GM23338 (cell line): ENCODE results near the gene THSD4. TPM values are rescaled to one million over a fixed set of nuclear protein-coding genes. Genes with fewer than 3 reads are reported as not detected.

Experiments
- ATAC-seq: fragments of 200-7000 bp; cut with Tn5 transposase; 3 replicates; pipeline ENCODE4 v1.9.1; 2020
- DNase-seq: peaks from one replicate; pipeline ENCODE4 v3.0.0-alpha.2; 2015; ENCODE audit warnings: low spot score
- H2AFZ ChIP-seq: fragments of 200-600 bp; sonication (generic); 2 replicates; pipeline ENCODE4 v1.8.0; 2016; ENCODE audit warnings: antibody characterized with exemption, mild to moderate bottlenecking, moderate library complexity
- H3F3A ChIP-seq: fragments of 200-600 bp; sonication (generic); replicated peaks from 2 replicates; pipeline ENCODE4 v1.8.0; 2017; ENCODE audit warnings: antibody characterized with exemption, mixed run types, low read depth
- H3K27ac ChIP-seq: fragments of 200-600 bp; sonication (generic); 2 replicates; pipeline ENCODE4 v1.6.1; 2016; ENCODE audit warnings: low read depth
- H3K27me3 ChIP-seq: fragments of 200-600 bp; sonication (generic); 2 replicates; pipeline ENCODE4 v1.8.0; 2016; ENCODE audit warnings: mild to moderate bottlenecking, mixed run types, moderate library complexity; ENCODE audit not compliant: insufficient read depth
- H3K36me3 ChIP-seq: fragments of 200-600 bp; sonication (generic); 2 replicates; pipeline ENCODE4 v1.8.0; 2016; ENCODE audit warnings: mild to moderate bottlenecking; ENCODE audit not compliant: insufficient read depth
- H3K4me1 ChIP-seq: fragments of 200-600 bp; sonication (generic); 2 replicates; pipeline ENCODE4 v1.8.0; 2016; ENCODE audit warnings: mild to moderate bottlenecking, moderate library complexity; ENCODE audit not compliant: insufficient read depth
- H3K4me2 ChIP-seq: fragments of 200-600 bp; sonication (generic); 2 replicates; pipeline ENCODE4 v1.7.1; 2017; ENCODE audit warnings: mixed run types
- H3K4me3 ChIP-seq: fragments of 200-600 bp; sonication (generic); 2 replicates; pipeline ENCODE4 v1.6.1; 2016; ENCODE audit warnings: mixed run types
- H3K79me2 ChIP-seq: fragments of 200-600 bp; sonication (generic); replicated peaks from 2 replicates; pipeline ENCODE4 v1.8.0; 2017; ENCODE audit warnings: mild to moderate bottlenecking; ENCODE audit not compliant: insufficient read depth
- H3K9me2 ChIP-seq: fragments of 200-600 bp; sonication (generic); 2 replicates; pipeline ENCODE4 v1.8.0; 2017; ENCODE audit not compliant: insufficient read depth
- H4K20me1 ChIP-seq: fragments of 200-600 bp; sonication (generic); replicated peaks from 2 replicates; pipeline ENCODE4 v1.8.0; 2017; ENCODE audit warnings: mild to moderate bottlenecking; ENCODE audit not compliant: insufficient read depth
- H3K27ac Mint-ChIP-seq: 2 replicates; pipeline ENCODE4 v1.8.0; 2020; ENCODE audit warnings: inconsistent platforms, mild to moderate bottlenecking, moderate library complexity, mixed read lengths
- H3K27me3 Mint-ChIP-seq: 3 replicates; pipeline ENCODE4 v1.8.0; 2022; ENCODE audit warnings: low read depth, mild to moderate bottlenecking, moderate library complexity, mixed read lengths, inconsistent platforms; ENCODE audit not compliant: insufficient read depth, poor library complexity
- H3K36me3 Mint-ChIP-seq: 3 replicates; pipeline ENCODE4 v1.8.0; 2021; ENCODE audit warnings: low read depth, mild to moderate bottlenecking, inconsistent platforms, moderate library complexity, mixed read lengths
- H3K4me1 Mint-ChIP-seq: 3 replicates; pipeline ENCODE4 v1.8.0; 2020; ENCODE audit warnings: mild to moderate bottlenecking, inconsistent platforms, mixed read lengths
- H3K4me3 Mint-ChIP-seq: 3 replicates; pipeline ENCODE4 v1.8.0; 2021; ENCODE audit warnings: moderate library complexity, mild to moderate bottlenecking, inconsistent platforms, mixed read lengths
- H3K9me3 Mint-ChIP-seq: 3 replicates; pipeline ENCODE4 v1.8.0; 2020; ENCODE audit warnings: moderate library complexity, mild to moderate bottlenecking, inconsistent platforms, mixed read lengths
- polyA plus RNA-seq: library from polyadenylated mRNA; unstranded; fragments of >200 nt; fragmentation: Nextera tagmentation; extraction: Ambion mirVana; gene quantifications from 2 replicates; pipeline ENCODE4 v1.2.1, GENCODE V29; 2016
- total RNA-seq: library from RNA; depleted of rRNA; stranded (reverse); fragments of >200 nt; shearing (Covaris generic); gene quantifications from 2 replicates; pipeline ENCODE4 v1.2.3, GENCODE V29; 2014
- TF ChIP-seq, protein P1 (sequence below), 2 experiments: fragments of 200-600 bp in 1 of 2; sonication (generic) in 1 of 2; conservative IDR thresholded peaks; 2 replicates each; pipeline versions ENCODE4 v1.5.1 to v1.6.1; 2016 to 2017; ENCODE audit warnings: antibody characterized with exemption in 2 of 2, low read depth in 2 of 2, mild to moderate bottlenecking in 2 of 2, moderate library complexity in 1 of 2
- TF ChIP-seq, protein P2 (sequence below): IDR thresholded peaks from 2 replicates; pipeline ENCODE4 v1.6.1; 2016; ENCODE audit warnings: antibody characterized with exemption
- TF ChIP-seq, protein P3 (sequence below): fragments of 250-450 bp; sonication (Bioruptor Pico); IDR thresholded peaks from 2 replicates; pipeline ENCODE4 v1.5.0; 2020; ENCODE audit warnings: mild to moderate bottlenecking, moderate library complexity

The THSD4 gene
- total and polyA plus RNA-seq, 2 experiments from 2014 or later: 2.0 to 7.4 TPM

DNA sequence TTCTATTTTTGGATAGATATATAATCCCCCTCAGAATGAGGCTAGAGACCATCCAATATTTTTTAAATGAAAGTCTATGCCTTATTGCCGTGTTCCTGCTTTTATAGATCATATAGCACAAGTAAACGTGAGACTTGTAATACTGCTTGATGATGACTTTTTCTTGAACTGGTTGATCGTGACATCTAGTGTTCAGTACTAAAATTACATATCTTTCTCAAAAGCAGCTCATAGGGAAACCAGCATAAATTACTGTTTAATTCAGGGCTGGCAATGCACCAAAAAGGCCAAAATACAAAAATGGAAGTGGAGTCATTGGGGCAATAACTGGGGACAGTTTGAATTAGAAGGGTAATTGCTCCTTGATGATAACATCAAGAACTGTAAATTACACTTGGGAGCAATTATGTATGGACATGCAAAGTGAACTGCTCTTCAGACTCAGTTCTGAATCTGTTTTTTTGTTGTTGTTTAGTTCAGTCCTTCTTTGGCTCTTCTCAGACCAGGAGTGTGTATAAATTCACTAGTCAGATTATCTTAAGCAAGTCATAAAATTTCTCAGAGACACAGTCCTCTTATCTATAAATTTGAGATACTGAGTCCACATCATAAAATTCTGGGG, 325.3 kb downstream of the THSD4 start:
- DNase-seq (peak; percentile 59), ATAC-seq (0 out of 3 replicates have a peak, but pooled peaks have one; percentile 31)
- H3K27me3 Mint-ChIP-seq: peaks cover 7% of the 10 kb centered on the region
- no peak overlapping the region for H3K4me3 Mint-ChIP-seq
- Histone ChIP-seq H3K27me3 (no peaks in the 10 kb centered on the region), H3K4me3 (no peak overlapping the region), H3K36me3 (no peaks in the 10 kb centered on the region), H2AFZ (no peak overlapping the region), H3K4me2 (no peak overlapping the region), H3K4me1 (peaks cover 17% of the 10 kb centered on the region), H4K20me1 (no peaks in the 10 kb centered on the region), H3F3A (no peaks in the 10 kb centered on the region), H3K27ac (no peak overlapping the region), H3K79me2 (no peaks in the 10 kb centered on the region), H3K9me2 (no peaks in the 10 kb centered on the region)
- peaks cover 7% of the 10 kb centered on the region; the same call in 2 of the 3 replicates for H3K36me3 Mint-ChIP-seq
- H3K4me1 Mint-ChIP-seq: peaks cover 9% of the 10 kb centered on the region
- H3K9me3 Mint-ChIP-seq: peaks cover 2% of the 10 kb centered on the region; the same call in 1 of the 3 replicates
- no peak overlapping the region for H3K27ac Mint-ChIP-seq
- TF ChIP-seq, protein P1, sequence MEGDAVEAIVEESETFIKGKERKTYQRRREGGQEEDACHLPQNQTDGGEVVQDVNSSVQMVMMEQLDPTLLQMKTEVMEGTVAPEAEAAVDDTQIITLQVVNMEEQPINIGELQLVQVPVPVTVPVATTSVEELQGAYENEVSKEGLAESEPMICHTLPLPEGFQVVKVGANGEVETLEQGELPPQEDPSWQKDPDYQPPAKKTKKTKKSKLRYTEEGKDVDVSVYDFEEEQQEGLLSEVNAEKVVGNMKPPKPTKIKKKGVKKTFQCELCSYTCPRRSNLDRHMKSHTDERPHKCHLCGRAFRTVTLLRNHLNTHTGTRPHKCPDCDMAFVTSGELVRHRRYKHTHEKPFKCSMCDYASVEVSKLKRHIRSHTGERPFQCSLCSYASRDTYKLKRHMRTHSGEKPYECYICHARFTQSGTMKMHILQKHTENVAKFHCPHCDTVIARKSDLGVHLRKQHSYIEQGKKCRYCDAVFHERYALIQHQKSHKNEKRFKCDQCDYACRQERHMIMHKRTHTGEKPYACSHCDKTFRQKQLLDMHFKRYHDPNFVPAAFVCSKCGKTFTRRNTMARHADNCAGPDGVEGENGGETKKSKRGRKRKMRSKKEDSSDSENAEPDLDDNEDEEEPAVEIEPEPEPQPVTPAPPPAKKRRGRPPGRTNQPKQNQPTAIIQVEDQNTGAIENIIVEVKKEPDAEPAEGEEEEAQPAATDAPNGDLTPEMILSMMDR (conservative IDR thresholded peaks at IDR 0.05; ENCODE audit: low read depth in 2 of 2): peak; percentile 59 to 70
- TF ChIP-seq, protein P2, sequence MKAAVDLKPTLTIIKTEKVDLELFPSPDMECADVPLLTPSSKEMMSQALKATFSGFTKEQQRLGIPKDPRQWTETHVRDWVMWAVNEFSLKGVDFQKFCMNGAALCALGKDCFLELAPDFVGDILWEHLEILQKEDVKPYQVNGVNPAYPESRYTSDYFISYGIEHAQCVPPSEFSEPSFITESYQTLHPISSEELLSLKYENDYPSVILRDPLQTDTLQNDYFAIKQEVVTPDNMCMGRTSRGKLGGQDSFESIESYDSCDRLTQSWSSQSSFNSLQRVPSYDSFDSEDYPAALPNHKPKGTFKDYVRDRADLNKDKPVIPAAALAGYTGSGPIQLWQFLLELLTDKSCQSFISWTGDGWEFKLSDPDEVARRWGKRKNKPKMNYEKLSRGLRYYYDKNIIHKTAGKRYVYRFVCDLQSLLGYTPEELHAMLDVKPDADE: no peak
- TF ChIP-seq, protein P3, sequence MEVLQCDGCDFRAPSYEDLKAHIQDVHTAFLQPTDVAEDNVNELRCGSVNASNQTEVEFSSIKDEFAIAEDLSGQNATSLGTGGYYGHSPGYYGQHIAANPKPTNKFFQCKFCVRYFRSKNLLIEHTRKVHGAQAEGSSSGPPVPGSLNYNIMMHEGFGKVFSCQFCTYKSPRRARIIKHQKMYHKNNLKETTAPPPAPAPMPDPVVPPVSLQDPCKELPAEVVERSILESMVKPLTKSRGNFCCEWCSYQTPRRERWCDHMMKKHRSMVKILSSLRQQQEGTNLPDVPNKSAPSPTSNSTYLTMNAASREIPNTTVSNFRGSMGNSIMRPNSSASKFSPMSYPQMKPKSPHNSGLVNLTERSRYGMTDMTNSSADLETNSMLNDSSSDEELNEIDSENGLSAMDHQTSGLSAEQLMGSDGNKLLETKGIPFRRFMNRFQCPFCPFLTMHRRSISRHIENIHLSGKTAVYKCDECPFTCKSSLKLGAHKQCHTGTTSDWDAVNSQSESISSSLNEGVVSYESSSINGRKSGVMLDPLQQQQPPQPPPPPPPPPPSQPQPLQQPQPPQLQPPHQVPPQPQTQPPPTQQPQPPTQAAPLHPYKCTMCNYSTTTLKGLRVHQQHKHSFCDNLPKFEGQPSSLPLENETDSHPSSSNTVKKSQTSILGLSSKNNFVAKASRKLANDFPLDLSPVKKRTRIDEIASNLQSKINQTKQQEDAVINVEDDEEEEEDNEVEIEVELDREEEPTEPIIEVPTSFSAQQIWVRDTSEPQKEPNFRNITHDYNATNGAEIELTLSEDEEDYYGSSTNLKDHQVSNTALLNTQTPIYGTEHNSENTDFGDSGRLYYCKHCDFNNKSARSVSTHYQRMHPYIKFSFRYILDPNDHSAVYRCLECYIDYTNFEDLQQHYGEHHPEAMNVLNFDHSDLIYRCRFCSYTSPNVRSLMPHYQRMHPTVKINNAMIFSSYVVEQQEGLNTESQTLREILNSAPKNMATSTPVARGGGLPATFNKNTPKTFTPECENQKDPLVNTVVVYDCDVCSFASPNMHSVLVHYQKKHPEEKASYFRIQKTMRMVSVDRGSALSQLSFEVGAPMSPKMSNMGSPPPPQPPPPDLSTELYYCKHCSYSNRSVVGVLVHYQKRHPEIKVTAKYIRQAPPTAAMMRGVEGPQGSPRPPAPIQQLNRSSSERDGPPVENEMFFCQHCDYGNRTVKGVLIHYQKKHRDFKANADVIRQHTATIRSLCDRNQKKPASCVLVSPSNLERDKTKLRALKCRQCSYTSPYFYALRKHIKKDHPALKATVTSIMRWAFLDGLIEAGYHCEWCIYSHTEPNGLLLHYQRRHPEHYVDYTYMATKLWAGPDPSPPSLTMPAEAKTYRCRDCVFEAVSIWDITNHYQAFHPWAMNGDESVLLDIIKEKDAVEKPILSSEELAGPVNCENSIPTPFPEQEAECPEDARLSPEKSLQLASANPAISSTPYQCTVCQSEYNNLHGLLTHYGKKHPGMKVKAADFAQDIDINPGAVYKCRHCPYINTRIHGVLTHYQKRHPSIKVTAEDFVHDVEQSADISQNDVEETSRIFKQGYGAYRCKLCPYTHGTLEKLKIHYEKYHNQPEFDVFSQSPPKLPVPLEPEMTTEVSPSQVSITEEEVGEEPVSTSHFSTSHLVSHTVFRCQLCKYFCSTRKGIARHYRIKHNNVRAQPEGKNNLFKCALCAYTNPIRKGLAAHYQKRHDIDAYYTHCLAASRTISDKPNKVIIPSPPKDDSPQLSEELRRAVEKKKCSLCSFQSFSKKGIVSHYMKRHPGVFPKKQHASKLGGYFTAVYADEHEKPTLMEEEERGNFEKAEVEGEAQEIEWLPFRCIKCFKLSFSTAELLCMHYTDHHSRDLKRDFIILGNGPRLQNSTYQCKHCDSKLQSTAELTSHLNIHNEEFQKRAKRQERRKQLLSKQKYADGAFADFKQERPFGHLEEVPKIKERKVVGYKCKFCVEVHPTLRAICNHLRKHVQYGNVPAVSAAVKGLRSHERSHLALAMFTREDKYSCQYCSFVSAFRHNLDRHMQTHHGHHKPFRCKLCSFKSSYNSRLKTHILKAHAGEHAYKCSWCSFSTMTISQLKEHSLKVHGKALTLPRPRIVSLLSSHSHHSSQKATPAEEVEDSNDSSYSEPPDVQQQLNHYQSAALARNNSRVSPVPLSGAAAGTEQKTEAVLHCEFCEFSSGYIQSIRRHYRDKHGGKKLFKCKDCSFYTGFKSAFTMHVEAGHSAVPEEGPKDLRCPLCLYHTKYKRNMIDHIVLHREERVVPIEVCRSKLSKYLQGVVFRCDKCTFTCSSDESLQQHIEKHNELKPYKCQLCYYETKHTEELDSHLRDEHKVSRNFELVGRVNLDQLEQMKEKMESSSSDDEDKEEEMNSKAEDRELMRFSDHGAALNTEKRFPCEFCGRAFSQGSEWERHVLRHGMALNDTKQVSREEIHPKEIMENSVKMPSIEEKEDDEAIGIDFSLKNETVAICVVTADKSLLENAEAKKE (CRISPR knock-in tag): no peak
